B cell (primary cell): ENCODE results near the gene UNC5C. TPM values are rescaled to one million over a fixed set of nuclear protein-coding genes. Genes with fewer than 3 reads are reported as not detected.

Experiments
- ATAC-seq: fragments of 200-7000 bp; cut with Tn5 transposase; one replicate; pipeline ENCODE4 v1.10.0; 2021; ENCODE audit warnings: low read depth, mild to moderate bottlenecking, moderate number of reproducible peaks, moderate library complexity
- CTCF ChIA-PET: fragments of 350-600 bp; sonication (Branson Sonifier 250); formaldehyde crosslinking; loops from one replicate; lab custom pipeline; 2021; ENCODE audit warnings: antibody characterized with exemption, inconsistent platforms; lab: Charles Lee
- POLR2A ChIA-PET: fragments of 350-600 bp; sonication (Branson Sonifier 250); formaldehyde crosslinking; loops from one replicate; lab custom pipeline; 2021; ENCODE audit warnings: antibody characterized with exemption; lab: Charles Lee
- DNase-seq: peaks from one replicate; pipeline ENCODE4 v3.0.0; 2013
- H2AFZ ChIP-seq: 2 replicates; pipeline ENCODE4 v1.6.1; 2012; ENCODE audit warnings: mild to moderate bottlenecking, low read depth, low read length; ENCODE audit not compliant: insufficient read depth, poor library complexity, severe bottlenecking
- H3K27ac ChIP-seq, 2 donors: 1 replicate in 1 of 2; 2 replicates in 1 of 2; pipeline ENCODE4 v1.5.1; 2012 to 2013; ENCODE audit warnings: low read length in 2 of 2, mild to moderate bottlenecking in 2 of 2, moderate library complexity in 1 of 2
- H3K27me3 ChIP-seq, 4 experiments: fragments of 200-600 bp in 1 of 4; sonication (generic) in 1 of 4; replicated peaks in 1 of 4; 1 replicate in 2 of 4; 2 replicates in 2 of 4; pipeline versions ENCODE4 v1.6.1 to v1.7.0; 2013 to 2016; ENCODE audit warnings: low read length in 3 of 4, mild to moderate bottlenecking in 2 of 4, mixed read lengths in 1 of 4, moderate library complexity in 1 of 4; ENCODE audit not compliant: insufficient read depth in 4 of 4, control insufficient read depth in 3 of 4; ENCODE audit errors: control extremely low read depth in 1 of 4
- H3K36me3 ChIP-seq, 2 experiments: replicated peaks in 1 of 2; 1 replicate in 1 of 2; 2 replicates in 1 of 2; pipeline versions ENCODE4 v1.6.1 to v1.7.1; 2013; ENCODE audit warnings: low read length in 1 of 2; ENCODE audit not compliant: insufficient read depth in 2 of 2, control insufficient read depth in 1 of 2; ENCODE audit errors: control extremely low read depth in 1 of 2, extremely low read depth in 1 of 2
- H3K4me1 ChIP-seq, 2 donors: fragments of 200-600 bp in 1 of 2; sonication (generic) in 1 of 2; 1 replicate in 1 of 2; 2 replicates in 1 of 2; pipeline versions ENCODE4 v1.5.1 to v1.6.1; 2013 to 2017; ENCODE audit warnings: low read length in 2 of 2; ENCODE audit not compliant: control insufficient read depth in 2 of 2, insufficient read depth in 2 of 2
- H3K4me2 ChIP-seq: replicated peaks from 2 replicates; pipeline ENCODE3; 2012; ENCODE audit warnings: mild to moderate bottlenecking, low read depth, low read length; ENCODE audit not compliant: poor library complexity, severe bottlenecking
- H3K4me3 ChIP-seq, 5 experiments: fragments of 200-600 bp in 1 of 5; sonication (generic) in 1 of 5; 1 replicate in 3 of 5; 2 replicates in 2 of 5; pipeline versions ENCODE4 v1.5.1 to v1.7.0; 2011 to 2016; ENCODE audit warnings: low read length in 4 of 5, mild to moderate bottlenecking in 4 of 5, low read depth in 2 of 5, control low read depth in 1 of 5, moderate library complexity in 1 of 5; ENCODE audit not compliant: insufficient read depth in 1 of 5; ENCODE audit errors: control extremely low read depth in 1 of 5, extremely low read depth in 1 of 5
- H3K79me2 ChIP-seq: fragments of 200-600 bp; sonication (generic); one replicate; pipeline ENCODE4 v1.6.0; 2016; ENCODE audit warnings: low read length; ENCODE audit not compliant: control insufficient read depth, insufficient read depth
- H3K9ac ChIP-seq: fragments of 200-600 bp; sonication (generic); 2 replicates; pipeline ENCODE4 v1.6.1; 2017; ENCODE audit warnings: mild to moderate bottlenecking, low read length, moderate library complexity
- H3K9me3 ChIP-seq, 3 donors: one replicate each; pipeline versions ENCODE4 v1.6.1 to v1.7.1; 2013; ENCODE audit warnings: low read length in 2 of 3; ENCODE audit not compliant: control insufficient read depth in 2 of 3, insufficient read depth in 1 of 3; ENCODE audit errors: control extremely low read depth in 1 of 3
- H4K20me1 ChIP-seq: 2 replicates; pipeline ENCODE4 v1.6.0; 2012; ENCODE audit warnings: mild to moderate bottlenecking, low read length; ENCODE audit not compliant: insufficient read depth, control insufficient read depth, poor library complexity, severe bottlenecking
- H3K27ac Mint-ChIP-seq: one replicate; pipeline ENCODE4 v1.8.0; 2021; ENCODE audit warnings: mixed read lengths
- H3K27me3 Mint-ChIP-seq: one replicate; pipeline ENCODE4 v1.8.0; 2021; ENCODE audit warnings: mixed read lengths
- H3K4me1 Mint-ChIP-seq: one replicate; pipeline ENCODE4 v1.8.0; 2021; ENCODE audit warnings: mixed read lengths
- H3K4me3 Mint-ChIP-seq: one replicate; pipeline ENCODE4 v1.8.0; 2021; ENCODE audit warnings: mixed read lengths
- H3K9me3 Mint-ChIP-seq: one replicate; pipeline ENCODE4 v1.8.0; 2022; ENCODE audit warnings: mixed read lengths; ENCODE audit not compliant: insufficient read depth
- EZH2 ChIP-seq: IDR thresholded peaks from 2 replicates; pipeline ENCODE4 v1.6.1; 2012; ENCODE audit warnings: borderline replicate concordance, low read depth, mild to moderate bottlenecking, moderate library complexity, low read length; ENCODE audit not compliant: insufficient read depth, poor library complexity, severe bottlenecking
- WGBS: methylation state at CpG from one replicate; pipeline ENCODE4 v1.1.5; 2013; ENCODE audit warnings: missing lambda C conversion rate; ENCODE audit not compliant: insufficient coverage; 5-methylcytosine and 5-hydroxymethylcytosine counted together
- intact Hi-C: fragments of 100-400 bp; cut with micrococcal nuclease; formaldehyde crosslinking; loops from one replicate; pipeline ENCODE4 v1.10.0; 2022
- polyA plus RNA-seq: library from polyadenylated mRNA; depleted of rRNA; stranded (reverse); fragments of >200 nt; gene quantifications from 2 replicates; pipeline ENCODE4 v1.2.3, GENCODE V29; 2012
- total RNA-seq, 2 donors: library from RNA; stranded (reverse); fragments of 120-200 nt in 1 of 2; gene quantifications; 1 replicate in 1 of 2; 2 replicates in 1 of 2; pipeline versions ENCODE4 v1.2.3 to v1.2.4, GENCODE V29; 2013 to 2022
- TF ChIP-seq, protein P1 (sequence below): fragments of 200-600 bp; IDR thresholded peaks from one replicate; pipeline ENCODE4 v1.8.0; 2022; ENCODE audit warnings: antibody characterized with exemption, mild to moderate bottlenecking

The UNC5C gene
- total and polyA plus RNA-seq, 2 donors (not counting 1 experiment from before 2014, with no cell fraction given): not detected

DNA sequence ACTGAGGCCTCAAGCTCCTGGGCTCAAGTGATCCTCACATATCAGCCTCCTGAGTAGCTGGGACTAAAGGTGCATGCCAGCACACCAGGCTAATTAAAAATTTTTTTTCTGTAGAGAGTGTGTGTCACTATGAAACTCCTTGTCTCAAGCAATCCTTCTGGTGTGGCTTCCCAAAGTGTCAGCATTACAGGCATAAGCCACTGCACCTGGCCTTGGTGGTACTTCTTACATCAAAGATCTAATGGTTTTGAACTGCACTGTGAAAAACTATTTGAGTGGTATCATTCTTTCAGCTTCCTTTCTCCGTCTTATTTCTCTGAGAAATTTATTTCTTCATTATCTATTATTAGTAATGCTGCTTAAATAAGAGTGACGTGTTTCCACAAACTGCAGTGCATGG lies 98.5 kb downstream of the UNC5C start:
- H3K4me3 ChIP-seq: no peak overlapping the region
- no peaks in the 10 kb centered on the region for H3K9me3 ChIP-seq
- ChIA-PET CTCF (no interaction called here), POLR2A (no interaction called here)
- no CpG with 5 or more reads among the region's 2 CpGs for WGBS
- no peak for ATAC-seq
- DNase-seq: no peak
- no peak overlapping the region for H3K9ac ChIP-seq
- Mint-ChIP-seq H3K9me3 (no peaks in the 10 kb centered on the region), H3K4me1 (no peaks in the 10 kb centered on the region), H3K27ac (no peak overlapping the region), H3K27me3 (no peaks in the 10 kb centered on the region), H3K4me3 (no peak overlapping the region)
- H3K36me3 ChIP-seq: no peaks in the 10 kb centered on the region
- no peaks in the 10 kb centered on the region for H4K20me1 ChIP-seq
- TF ChIP-seq, protein P1, sequence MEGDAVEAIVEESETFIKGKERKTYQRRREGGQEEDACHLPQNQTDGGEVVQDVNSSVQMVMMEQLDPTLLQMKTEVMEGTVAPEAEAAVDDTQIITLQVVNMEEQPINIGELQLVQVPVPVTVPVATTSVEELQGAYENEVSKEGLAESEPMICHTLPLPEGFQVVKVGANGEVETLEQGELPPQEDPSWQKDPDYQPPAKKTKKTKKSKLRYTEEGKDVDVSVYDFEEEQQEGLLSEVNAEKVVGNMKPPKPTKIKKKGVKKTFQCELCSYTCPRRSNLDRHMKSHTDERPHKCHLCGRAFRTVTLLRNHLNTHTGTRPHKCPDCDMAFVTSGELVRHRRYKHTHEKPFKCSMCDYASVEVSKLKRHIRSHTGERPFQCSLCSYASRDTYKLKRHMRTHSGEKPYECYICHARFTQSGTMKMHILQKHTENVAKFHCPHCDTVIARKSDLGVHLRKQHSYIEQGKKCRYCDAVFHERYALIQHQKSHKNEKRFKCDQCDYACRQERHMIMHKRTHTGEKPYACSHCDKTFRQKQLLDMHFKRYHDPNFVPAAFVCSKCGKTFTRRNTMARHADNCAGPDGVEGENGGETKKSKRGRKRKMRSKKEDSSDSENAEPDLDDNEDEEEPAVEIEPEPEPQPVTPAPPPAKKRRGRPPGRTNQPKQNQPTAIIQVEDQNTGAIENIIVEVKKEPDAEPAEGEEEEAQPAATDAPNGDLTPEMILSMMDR: no peak
- no peak for TF ChIP-seq EZH2
- H2AFZ ChIP-seq: no peak overlapping the region
- intact Hi-C loops: no loop called here
- no peaks in the 10 kb centered on the region for H3K79me2 ChIP-seq
- H3K27ac ChIP-seq: no peak overlapping the region
- no peak overlapping the region for H3K4me2 ChIP-seq
- H3K4me1 ChIP-seq: no peaks in the 10 kb centered on the region
- no peaks in the 10 kb centered on the region for H3K27me3 ChIP-seq

DNA sequence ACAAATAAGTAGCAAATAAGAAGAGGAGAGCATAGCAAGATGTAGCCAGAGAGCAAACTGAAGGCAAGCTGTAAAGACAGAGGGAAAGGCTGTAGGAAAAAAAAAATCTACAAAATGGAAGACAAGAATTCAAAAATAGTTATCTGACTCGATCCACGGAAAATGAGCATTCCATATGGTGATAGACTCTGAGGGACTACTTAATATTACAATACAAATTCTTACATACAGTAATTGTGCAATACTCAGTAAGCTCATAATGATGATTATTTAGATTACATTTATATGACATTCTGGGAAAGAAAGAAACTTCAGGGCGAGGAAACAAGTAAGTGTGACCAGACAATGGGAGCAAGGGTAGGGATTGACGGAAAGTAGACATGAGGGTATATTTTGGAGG lies 102.6 kb downstream of the UNC5C start:
- ATAC-seq: no peak
- Histone ChIP-seq H4K20me1 (no peaks in the 10 kb centered on the region), H3K36me3 (no peaks in the 10 kb centered on the region), H3K27me3 (no peaks in the 10 kb centered on the region), H2AFZ (no peak overlapping the region), H3K4me1 (no peaks in the 10 kb centered on the region), H3K9ac (no peak overlapping the region), H3K79me2 (no peaks in the 10 kb centered on the region), H3K4me2 (no peak overlapping the region), H3K27ac (no peak overlapping the region), H3K4me3 (no peak overlapping the region), H3K9me3 (no peaks in the 10 kb centered on the region)
- intact Hi-C loops: no loop called here
- Mint-ChIP-seq H3K4me1 (no peaks in the 10 kb centered on the region), H3K27me3 (no peaks in the 10 kb centered on the region), H3K27ac (no peak overlapping the region), H3K4me3 (no peak overlapping the region), H3K9me3 (peaks cover 2% of the 10 kb centered on the region)
- DNase-seq: no peak
- CTCF ChIA-PET: no interaction called here
- TF ChIP-seq, protein P1: no peak
- TF ChIP-seq EZH2: no peak
- POLR2A ChIA-PET: no interaction called here
- no CpG with 5 or more reads among the region's 4 CpGs for WGBS
